ENCODE data around the gene PCYT2. TPM values are rescaled to one million over a fixed set of nuclear protein-coding genes. Genes with fewer than 3 reads are reported as not detected.

PCYT2 gene
- polyA plus RNA-seq, 1 experiment, result 44.2 TPM

GRCh38 chr17:81957691-81958432 is 46.7 kb upstream of the PCYT2 start:
- peaks cover 18% of the 10 kb centered on the region for H3K27me3 ChIP-seq (ENCODE audit: control insufficient read depth, insufficient read depth, low read length)
- ChIA-PET POLR2A (no interaction called here), CTCF (interaction anchor here (0.8 to 7.9 kb wide), 3 partner anchors 55 to 80 kb away, joined by 3 to 54 read pairs (median 3); partner anchors contain the start of genes CENPX, DCXR and LRRC45)
- no peaks in the 10 kb centered on the region for H3K36me3 ChIP-seq (ENCODE audit: control insufficient read depth, insufficient read depth, low read length)
- TF ChIP-seq CTCF (IDR thresholded peaks at IDR 0.05; ENCODE audit: insufficient read depth, low read depth, low read length), result no peak
- H3K4me3 ChIP-seq (ENCODE audit: low read depth, low read length), result no peak overlapping the region
- no peak for DNase-seq (ENCODE audit: low read depth)

- DNase-seq (ENCODE audit: low read depth), result no peak
- H3K27me3 ChIP-seq (ENCODE audit: control insufficient read depth, insufficient read depth, low read length), result peaks cover 12% of the 10 kb centered on the region; the same call in 1 of the 2 replicates
- TF ChIP-seq CTCF (IDR thresholded peaks at IDR 0.05; ENCODE audit: insufficient read depth, low read depth, low read length), result no peak
- ChIA-PET CTCF (interaction anchor here (1.5 to 7.9 kb wide), 2 partner anchors 56 to 64 kb away, joined by 3 to 54 read pairs; partner anchors contain the start of genes CENPX and LRRC45), POLR2A (no interaction called here)
- no peak overlapping the region for H3K4me3 ChIP-seq (ENCODE audit: low read depth, low read length)
- no peaks in the 10 kb centered on the region for H3K36me3 ChIP-seq (ENCODE audit: control insufficient read depth, insufficient read depth, low read length)
Measured at GRCh38 chr17:81956607-81957589, 45.7 kb upstream of the PCYT2 start.

- CTCF ChIA-PET, result interaction anchor here (1.1 to 7.9 kb wide), 2 partner anchors 65 to 69 kb away, joined by 3 to 54 read pairs; partner anchors contain the start of genes CENPX and LRRC45
Measured at GRCh38 chr17:81955756-81956544, 44.8 kb upstream of the PCYT2 start.

GRCh38 chr17:81955058-81955681 is 44.0 kb upstream of the PCYT2 start:
- Histone ChIP-seq H3K36me3 (ENCODE audit: control insufficient read depth, insufficient read depth, low read length) (no peaks in the 10 kb centered on the region), H3K27me3 (ENCODE audit: control insufficient read depth, insufficient read depth, low read length) (peaks cover 8% of the 10 kb centered on the region; the same call in 1 of the 2 replicates), H3K4me3 (ENCODE audit: low read depth, low read length) (no peak overlapping the region)
- CTCF ChIA-PET, result interaction anchor here (0.6 to 7.9 kb wide), 4 partner anchors 38 to 199 kb away, joined by 3 to 54 read pairs (median 3); partner anchors contain the start of genes CENPX and LRRC45
- no peak for TF ChIP-seq CTCF (IDR thresholded peaks at IDR 0.05; ENCODE audit: insufficient read depth, low read depth, low read length)
- DNase-seq (ENCODE audit: low read depth), result no peak
- POLR2A ChIA-PET, result no interaction called here

More at GRCh38 chr17:81955756-81956544, 44.8 kb upstream of the PCYT2 start:
- no peaks in the 10 kb centered on the region for H3K36me3 ChIP-seq (ENCODE audit: control insufficient read depth, insufficient read depth, low read length)
- no peak for DNase-seq (ENCODE audit: low read depth)
- POLR2A ChIA-PET, result no interaction called here
- no peak overlapping the region for H3K4me3 ChIP-seq (ENCODE audit: low read depth, low read length)
- H3K27me3 ChIP-seq (ENCODE audit: control insufficient read depth, insufficient read depth, low read length), result peaks cover 12% of the 10 kb centered on the region; the same call in 1 of the 2 replicates
- no peak for TF ChIP-seq CTCF (IDR thresholded peaks at IDR 0.05; ENCODE audit: insufficient read depth, low read depth, low read length)

Data from BJ (cell line).